Cardiac muscle cell (in vitro differentiated cells and primary cell): ENCODE data around the gene SHPK. TPM values are rescaled to one million over a fixed set of nuclear protein-coding genes. Genes with fewer than 3 reads are reported as not detected.

ENCODE experiments used
- DNase-seq, 2 donors: peaks; one replicate each; pipeline versions ENCODE4 v3.0.0 to v3.0.0-alpha.2; 2010 to 2017; ENCODE audit warnings: low read depth in 1 of 2, low spot score in 1 of 2
- H3K27ac ChIP-seq: fragments of 200-600 bp; sonication (generic); 2 replicates; pipeline ENCODE4 v1.5.1; 2016
- H3K27me3 ChIP-seq: fragments of 200-600 bp; sonication (generic); 2 replicates; pipeline ENCODE4 v1.6.0; 2016; ENCODE audit warnings: control low read depth
- H3K36me3 ChIP-seq: fragments of 200-600 bp; sonication (generic); 2 replicates; pipeline ENCODE4 v1.5.1; 2016; ENCODE audit warnings: control low read depth
- H3K4me1 ChIP-seq: fragments of 200-600 bp; sonication (generic); 2 replicates; pipeline ENCODE4 v1.8.1; 2017; ENCODE audit warnings: low read depth, mild to moderate bottlenecking, mixed run types
- H3K4me3 ChIP-seq: fragments of 200-600 bp; sonication (generic); 2 replicates; pipeline ENCODE4 v1.5.1; 2016; ENCODE audit warnings: mild to moderate bottlenecking
- H3K9me3 ChIP-seq: fragments of 200-600 bp; sonication (generic); 2 replicates; pipeline ENCODE4 v1.5.1; 2017; ENCODE audit warnings: low read depth, mild to moderate bottlenecking, control low read depth
- polyA plus RNA-seq: library from polyadenylated mRNA; unstranded; fragments of >200 nt; fragmentation: Nextera tagmentation; extraction: Ambion mirVana; gene quantifications from 2 replicates; pipeline ENCODE4 v1.2.1, GENCODE V29; 2016
- total RNA-seq: library from RNA; depleted of rRNA; stranded (reverse); fragments of >200 nt; gene quantifications from 2 replicates; pipeline ENCODE4 v1.2.3, GENCODE V29; 2016
- TF ChIP-seq, protein P1 (sequence below): IDR thresholded peaks from 2 replicates; pipeline ENCODE4 v1.5.1; 2012; ENCODE audit warnings: low read depth, mild to moderate bottlenecking, low read length

The SHPK gene
- total and polyA plus RNA-seq, 2 experiments from 2014 or later, result 3.6 to 8.8 TPM

DNA sequence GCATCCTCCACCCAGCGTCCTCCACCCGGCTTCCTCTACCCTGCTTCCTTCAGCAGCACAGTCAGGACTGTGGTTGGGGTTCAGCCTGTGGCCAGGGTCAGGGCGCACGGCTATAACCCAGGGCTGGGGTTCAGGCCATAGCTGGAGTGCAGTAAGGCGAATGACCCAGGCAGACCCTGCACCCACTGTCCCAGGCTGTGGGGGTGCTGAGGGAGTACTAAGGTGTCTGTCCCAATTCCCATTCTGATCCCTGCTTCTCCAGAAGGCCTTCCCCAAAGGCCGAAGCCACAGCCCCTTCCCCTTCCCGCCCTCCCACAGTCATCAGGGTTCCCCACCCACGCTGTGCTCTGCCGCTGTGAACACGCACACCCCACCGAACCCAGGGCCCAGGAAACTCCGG is 45.0 kb upstream of the SHPK start:
- Histone ChIP-seq H3K27me3 (no peaks in the 10 kb centered on the region), H3K9me3 (no peaks in the 10 kb centered on the region), H3K27ac (no peak overlapping the region), H3K4me3 (no peak overlapping the region), H3K36me3 (no peaks in the 10 kb centered on the region), H3K4me1 (no peaks in the 10 kb centered on the region)
- no peak for DNase-seq
- TF ChIP-seq, protein P1, sequence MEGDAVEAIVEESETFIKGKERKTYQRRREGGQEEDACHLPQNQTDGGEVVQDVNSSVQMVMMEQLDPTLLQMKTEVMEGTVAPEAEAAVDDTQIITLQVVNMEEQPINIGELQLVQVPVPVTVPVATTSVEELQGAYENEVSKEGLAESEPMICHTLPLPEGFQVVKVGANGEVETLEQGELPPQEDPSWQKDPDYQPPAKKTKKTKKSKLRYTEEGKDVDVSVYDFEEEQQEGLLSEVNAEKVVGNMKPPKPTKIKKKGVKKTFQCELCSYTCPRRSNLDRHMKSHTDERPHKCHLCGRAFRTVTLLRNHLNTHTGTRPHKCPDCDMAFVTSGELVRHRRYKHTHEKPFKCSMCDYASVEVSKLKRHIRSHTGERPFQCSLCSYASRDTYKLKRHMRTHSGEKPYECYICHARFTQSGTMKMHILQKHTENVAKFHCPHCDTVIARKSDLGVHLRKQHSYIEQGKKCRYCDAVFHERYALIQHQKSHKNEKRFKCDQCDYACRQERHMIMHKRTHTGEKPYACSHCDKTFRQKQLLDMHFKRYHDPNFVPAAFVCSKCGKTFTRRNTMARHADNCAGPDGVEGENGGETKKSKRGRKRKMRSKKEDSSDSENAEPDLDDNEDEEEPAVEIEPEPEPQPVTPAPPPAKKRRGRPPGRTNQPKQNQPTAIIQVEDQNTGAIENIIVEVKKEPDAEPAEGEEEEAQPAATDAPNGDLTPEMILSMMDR, result no peak

DNA sequence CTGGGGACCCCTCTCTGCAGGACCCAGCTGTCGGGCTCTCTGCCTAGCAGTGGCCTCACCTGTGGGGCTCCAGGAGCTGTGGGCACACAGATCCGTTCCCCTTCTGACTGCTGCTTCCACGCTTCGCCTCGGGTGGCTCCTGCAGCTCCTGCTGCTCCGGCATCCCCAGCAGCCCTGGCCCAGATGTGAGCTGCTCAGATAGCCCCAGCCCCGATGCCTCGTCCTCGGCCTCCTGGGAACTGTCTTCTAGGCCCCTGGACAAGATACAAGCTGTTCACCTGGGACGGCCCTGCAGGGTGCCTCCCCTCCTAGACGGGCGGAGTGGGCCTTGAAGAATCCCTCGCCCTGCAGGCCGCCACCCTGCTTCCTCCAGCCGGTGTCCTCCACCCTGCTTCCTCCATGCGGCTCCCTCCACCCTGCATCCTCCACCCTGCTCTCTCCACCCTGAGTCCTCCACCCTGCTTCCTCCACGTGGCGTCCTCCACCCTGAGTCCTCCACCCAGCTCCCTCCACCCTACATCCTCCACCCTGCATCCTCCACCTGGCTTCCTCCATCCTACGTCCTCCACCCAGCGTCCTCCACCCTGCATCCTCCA is 43.6 kb upstream of the SHPK start:
- no peaks in the 10 kb centered on the region for H3K27me3 ChIP-seq
- DNase-seq, result no peak
- no peaks in the 10 kb centered on the region for H3K9me3 ChIP-seq
- no peak overlapping the region for H3K4me3 ChIP-seq
- no peaks in the 10 kb centered on the region for H3K4me1 ChIP-seq
- H3K27ac ChIP-seq, result no peak overlapping the region
- no peaks in the 10 kb centered on the region for H3K36me3 ChIP-seq
- TF ChIP-seq, protein P1, result no peak

GRCh38 chr17:3678821-3679530 is 42.9 kb upstream of the SHPK start:
- no peak for DNase-seq
- Histone ChIP-seq H3K27ac (no peak overlapping the region), H3K36me3 (no peaks in the 10 kb centered on the region)

DNA sequence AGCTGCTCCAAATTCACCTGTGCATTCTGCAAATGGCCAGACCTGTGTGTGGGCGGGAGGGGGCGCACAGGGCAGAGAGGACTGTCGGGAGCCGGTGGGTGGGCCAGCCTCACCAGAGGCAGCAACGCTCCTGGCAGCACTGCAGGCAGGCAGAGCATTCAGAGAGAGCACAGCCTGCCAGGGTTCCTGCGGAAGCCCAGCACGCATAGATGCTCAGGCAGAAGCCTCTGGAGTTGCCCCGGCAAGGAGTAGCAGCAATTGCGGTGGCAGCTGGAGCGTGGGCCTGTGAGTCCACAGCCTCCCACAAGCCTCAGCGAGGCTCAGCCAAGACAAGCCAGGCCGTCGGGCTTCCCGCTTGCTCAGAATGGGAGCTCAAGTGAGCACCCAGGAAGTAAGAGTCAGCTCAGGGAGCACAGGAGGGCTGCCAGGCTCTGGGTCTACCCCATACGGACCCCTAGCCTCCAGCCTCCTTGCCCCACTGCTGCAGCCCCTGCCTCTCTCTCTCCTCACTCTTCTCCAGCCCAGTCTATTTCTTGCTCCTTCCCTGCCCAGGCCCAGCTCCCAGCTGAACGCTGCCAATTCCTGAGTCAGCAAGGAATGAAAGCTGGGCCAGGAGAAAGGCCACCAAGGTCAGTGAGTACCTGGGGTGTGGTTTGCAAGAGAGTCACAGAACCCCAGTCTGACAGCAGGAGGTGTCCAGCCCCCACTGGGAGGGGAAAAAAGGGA is 42.2 kb upstream of the SHPK start:
- no peak for DNase-seq
- H3K36me3 ChIP-seq, result no peaks in the 10 kb centered on the region
- no peak overlapping the region for H3K4me3 ChIP-seq
- no peaks in the 10 kb centered on the region for H3K27me3 ChIP-seq
- no peaks in the 10 kb centered on the region for H3K9me3 ChIP-seq
- no peaks in the 10 kb centered on the region for H3K4me1 ChIP-seq
- TF ChIP-seq, protein P1, result no peak
- H3K27ac ChIP-seq, result no peak overlapping the region

More at GRCh38 chr17:3678821-3679530, 42.9 kb upstream of the SHPK start:
- Histone ChIP-seq H3K9me3 (no peaks in the 10 kb centered on the region), H3K27me3 (no peaks in the 10 kb centered on the region), H3K4me1 (no peaks in the 10 kb centered on the region), H3K4me3 (no peak overlapping the region)
- TF ChIP-seq, protein P1, result no peak

GRCh38 chr17:3675886-3676285 is 39.8 kb upstream of the SHPK start:
- no peaks in the 10 kb centered on the region for H3K36me3 ChIP-seq
- H3K4me3 ChIP-seq, result no peak overlapping the region
- TF ChIP-seq, protein P1, result no peak
- DNase-seq, result no peak
- H3K27me3 ChIP-seq, result no peaks in the 10 kb centered on the region
- H3K27ac ChIP-seq, result no peak overlapping the region
- H3K9me3 ChIP-seq, result no peaks in the 10 kb centered on the region
- H3K4me1 ChIP-seq, result no peaks in the 10 kb centered on the region
